SW 1271 (cell line): ENCODE results near the gene MFSD12.

Experiments used
- DNase-seq, 2 experiments: peaks; one replicate each; lab custom pipeline; 2025; lab: John Stamatoyannopoulos, UW

Gene MFSD12

DNA sequence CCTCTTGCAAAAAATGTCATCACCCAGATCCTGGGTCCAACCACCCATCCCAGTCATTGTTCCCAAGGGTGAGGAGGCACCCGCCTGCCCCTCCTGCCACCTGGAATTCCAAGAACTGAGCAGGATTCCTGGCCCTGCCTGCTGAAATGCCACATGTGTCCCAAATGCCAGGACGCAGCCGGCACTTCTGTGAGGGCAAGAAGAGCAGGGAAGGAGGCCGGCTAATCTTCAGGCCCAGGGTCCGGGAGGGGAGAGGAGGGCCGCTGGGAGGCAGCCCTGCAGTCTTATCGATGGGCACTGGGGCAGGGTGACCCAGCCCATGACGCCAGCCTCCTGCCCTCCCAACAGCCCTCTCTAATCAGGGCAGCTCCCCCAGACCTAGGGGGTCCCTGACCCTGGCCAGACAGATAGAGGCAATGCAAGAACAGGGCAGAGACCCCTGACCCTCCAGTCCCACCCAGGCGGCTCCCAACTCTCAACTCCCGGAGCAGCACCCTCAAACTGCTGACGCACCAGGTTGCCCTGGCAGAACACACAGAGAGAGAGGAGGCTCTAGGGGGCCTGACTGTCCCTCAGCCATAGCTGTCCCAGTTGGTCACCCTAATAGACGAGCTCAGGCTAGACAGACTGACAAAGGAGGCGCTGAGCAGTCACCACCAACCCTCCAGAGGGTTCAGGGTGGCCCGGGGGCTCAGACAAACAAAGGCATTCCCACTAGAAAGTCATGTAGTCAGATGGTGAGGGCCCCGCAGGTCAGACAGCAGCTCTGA is 1.5 kb downstream of the MFSD12 start:
- no peak for DNase-seq

GRCh38 chr19:3554254-3555083 is 2.9 kb downstream of the MFSD12 start:
- DNase-seq = no peak

- no peak for DNase-seq
Observed at GRCh38 chr19:3551792-3552095, 5.6 kb downstream of the MFSD12 start.

DNA sequence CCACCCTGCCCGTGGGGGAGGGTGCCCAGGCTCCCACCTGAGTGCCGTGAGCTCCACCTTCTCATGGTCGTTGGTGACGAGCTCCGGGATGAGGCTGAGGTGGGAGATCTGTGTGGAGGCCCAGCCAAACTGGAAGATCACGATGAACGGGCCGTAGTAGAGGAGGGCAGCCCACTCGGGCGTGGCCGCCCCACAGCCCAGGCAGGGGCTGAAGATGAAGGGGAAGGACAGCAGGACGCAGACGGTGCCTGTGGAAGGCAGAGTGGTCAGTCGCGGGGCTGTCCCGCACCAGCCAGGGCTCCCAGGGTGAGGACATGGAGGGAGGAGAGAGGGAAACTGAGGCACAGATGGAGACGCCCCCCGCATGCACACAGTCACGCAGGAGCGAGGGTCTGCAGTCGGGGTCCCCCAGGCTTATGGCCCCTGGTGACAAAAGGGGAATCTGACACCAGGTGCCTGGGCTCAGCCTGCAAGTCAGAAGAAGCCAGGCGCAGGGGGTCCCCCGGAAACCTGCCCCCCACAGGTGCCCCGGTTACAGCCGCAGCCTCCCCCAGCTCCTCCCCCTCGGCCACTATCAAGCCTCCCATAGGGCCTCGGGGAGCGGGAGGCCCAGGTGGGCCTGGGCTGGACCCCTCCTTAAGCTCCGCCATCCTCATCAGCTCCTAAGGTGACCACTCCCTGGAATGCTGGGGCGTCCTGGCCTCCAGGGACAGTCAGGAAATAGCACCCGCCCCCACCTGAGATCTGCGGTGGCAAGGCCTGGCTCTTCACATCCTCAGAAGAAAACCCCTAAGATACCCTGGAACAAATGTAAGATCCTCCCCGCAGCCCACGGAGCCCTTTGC is 6.2 kb downstream of the MFSD12 start:
- DNase-seq = no peak

GRCh38 chr19:3549816-3550215 is 7.6 kb downstream of the MFSD12 start:
- DNase-seq = no peak

GRCh38 chr19:3548606-3549005 is 8.8 kb downstream of the MFSD12 start:
- DNase-seq = no peak

- no peak for DNase-seq
Observed at GRCh38 chr19:3547767-3548282, 9.6 kb downstream of the MFSD12 start.

DNA sequence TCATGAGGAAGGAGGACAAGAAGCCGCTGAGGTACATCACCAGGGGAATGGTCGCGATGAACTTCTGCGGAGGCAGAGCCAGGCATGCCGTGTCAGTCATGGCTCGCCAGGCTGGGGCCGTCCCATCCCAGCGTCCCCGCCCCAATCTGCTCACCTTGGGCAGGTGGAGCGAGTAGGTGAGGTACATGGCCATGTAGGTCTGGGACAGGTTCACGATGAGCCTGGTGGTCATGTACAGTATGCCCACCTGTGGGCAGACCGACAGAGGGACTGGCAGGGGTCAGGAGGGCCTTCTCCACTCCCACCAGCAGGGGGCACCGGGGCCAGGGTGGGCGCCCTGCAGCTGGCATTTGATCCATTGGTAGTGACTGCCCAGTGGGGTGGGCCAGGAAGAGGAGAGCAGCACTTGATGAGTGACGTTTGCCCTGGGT is 10.1 kb downstream of the MFSD12 start:
- no peak for DNase-seq

DNA sequence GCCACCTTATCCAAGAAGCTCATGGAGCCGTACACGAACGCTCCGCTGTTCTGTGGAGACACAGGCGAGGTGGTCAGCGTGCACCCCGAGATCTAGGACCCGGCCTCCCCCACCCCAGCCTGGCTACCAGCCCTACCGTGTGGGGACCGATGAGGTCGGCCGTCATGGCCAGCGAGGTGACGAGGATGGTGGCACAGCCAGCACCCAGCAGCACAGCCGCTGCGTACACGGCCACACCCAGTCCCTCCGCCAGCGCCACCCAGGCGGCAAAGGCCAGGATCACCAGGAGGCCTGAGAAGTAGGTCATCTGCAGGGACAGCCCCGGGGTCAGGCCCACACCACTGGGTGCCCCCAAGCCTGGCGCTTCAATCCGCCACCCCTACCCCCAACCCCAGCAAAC is 11.3 kb downstream of the MFSD12 start:
- DNase-seq = no peak

DNA sequence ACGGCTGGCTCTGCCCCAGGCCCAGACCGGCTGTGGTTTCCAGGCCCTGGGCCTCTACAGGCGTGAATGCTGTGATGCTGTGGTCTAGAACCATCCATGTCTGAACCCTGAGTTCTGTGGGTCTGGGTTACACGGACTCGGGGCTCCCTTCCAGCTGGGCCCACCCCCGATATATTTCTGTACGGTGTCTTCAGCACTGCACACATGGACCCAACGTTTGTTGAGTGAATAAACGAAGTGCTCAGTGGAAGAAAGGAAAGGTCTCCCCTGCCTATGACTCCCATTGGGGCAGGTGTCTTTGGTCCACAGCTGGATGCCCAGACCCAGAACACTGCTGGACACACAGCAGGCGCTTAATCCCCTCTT is 11.7 kb downstream of the MFSD12 start:
- no peak for DNase-seq

- DNase-seq = peak in 1 of 2 experiments; percentile 50
Observed at GRCh38 chr19:3544742-3545668, 12.4 kb downstream of the MFSD12 start.

DNA sequence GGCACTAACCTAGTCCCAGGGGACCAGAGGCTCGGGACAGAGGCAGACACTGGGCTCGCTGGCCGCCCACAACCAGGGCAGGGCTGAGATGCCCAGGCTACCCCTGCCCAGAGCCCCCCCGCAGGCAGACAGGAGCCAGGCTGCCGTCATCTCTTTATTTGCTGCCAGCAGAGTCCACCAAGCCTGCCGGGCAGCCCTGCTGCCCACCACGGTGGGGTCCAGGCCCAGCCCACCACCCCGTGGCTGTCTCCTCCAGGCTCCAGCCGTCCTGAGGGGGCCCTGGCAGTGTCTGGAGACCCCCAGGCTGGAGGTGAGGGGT is 13.4 kb downstream of the MFSD12 start:
- DNase-seq = no peak

DNA sequence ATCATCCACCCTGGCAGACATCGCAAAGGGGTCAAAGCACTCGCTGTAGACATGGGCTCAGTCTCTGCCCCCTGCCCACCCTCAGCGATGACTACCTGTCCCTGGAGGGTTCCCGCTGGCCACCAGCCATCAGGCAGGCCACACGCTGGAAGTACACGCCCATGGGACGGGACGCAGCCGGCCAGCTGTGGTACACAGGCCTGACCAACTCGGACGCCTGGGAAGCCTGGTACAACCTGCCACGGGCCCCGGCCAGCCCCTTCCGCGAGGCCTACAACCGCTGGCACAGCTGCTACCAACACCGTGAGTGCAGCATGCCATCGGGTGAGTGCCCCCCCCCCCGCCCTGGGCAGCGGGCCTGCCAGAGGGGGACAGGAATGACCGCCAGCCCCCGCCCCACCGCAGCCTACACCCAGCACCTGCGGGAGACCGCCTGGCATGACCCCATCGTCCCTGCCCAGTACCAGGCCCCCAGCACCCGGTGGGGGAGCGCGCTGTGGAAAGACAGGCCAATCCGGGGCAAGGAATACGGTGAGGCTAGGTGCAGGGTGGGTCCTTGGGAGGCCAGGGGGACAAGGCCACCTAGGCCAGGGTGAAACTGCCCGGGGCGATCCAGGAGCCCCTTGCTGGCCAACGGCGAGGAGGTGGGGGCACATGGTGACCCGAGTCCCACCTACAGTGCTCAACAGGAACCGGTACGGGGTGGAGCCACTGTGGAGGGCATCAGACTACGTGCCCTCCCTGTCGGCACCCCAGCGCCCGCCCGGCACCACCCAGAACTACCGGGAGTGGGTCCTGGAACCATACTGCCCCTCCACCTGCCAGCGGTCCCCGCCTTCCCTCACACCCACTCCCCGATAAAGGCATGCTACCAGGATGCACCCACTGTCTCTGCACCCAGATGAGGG is 14.0 kb downstream of the MFSD12 start:
- DNase-seq = no peak

DNA sequence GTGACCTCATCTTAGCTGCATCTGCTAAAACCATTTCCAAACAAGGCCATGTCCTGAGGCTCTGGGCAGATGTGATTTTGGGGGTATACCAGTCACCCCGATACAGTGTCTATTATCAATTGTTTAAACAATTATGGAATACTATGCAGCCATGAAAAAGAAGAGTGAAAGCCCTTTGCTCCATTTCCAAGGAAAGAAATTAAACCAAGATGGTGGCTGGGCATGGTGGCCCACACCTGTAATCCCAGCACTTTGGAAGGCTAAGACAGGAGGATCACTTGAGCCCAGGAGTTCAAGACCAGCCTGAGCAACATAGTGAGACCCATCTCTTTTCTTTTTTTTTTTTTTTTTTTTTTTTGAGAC is 17.6 kb downstream of the MFSD12 start:
- no peak for DNase-seq

DNA sequence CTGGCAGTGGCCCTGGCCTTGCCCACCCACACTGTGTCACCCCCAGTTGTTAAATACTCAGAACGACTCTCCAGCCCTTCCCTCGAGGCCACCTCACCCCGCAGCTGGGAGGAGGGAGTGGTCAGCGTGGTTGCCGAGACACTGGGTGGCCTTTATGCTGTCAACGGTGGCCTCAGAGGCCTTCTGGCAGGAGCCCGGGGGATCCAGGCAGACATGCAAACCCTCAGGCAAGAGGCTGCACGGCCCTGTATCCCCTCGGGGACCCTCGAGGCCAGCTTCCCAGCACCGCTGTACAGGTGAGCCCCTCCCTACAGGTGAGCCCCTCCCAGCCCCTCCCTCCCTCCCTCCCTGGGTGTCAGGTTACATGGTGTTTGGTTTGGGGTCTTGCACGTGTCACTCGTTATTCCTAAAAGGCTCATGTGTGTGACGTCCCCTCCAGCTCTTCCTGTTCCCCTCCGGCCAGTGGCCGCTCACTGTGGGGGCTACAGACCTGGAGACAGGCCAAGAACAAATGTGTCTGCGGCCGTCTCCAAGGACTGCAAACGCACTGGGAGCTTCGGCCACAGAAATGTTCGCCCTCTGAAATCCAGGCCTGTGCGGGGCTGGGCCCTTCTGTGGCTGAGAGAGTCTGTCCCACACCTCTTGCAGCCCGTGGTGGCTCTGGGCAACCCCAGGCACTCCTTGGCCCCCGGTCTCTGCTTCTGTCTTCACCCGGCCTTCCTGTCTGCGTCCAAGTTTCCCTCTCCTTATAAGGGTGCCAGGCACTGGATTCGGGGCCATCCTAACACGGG is 18.2 kb downstream of the MFSD12 start, which contains the start of gene TEKTIP1:
Gene TEKTIP1, plus strand, starts transcription at position 210 of the 791 bp plus-strand sequence. Its CDS starts 4 bp downstream, at position 214.
- DNase-seq = peak in 1 of 2 experiments; percentile 14

GRCh38 chr19:3538258-3538929 is 19.0 kb downstream of the MFSD12 start:
- DNase-seq = no peak

DNA sequence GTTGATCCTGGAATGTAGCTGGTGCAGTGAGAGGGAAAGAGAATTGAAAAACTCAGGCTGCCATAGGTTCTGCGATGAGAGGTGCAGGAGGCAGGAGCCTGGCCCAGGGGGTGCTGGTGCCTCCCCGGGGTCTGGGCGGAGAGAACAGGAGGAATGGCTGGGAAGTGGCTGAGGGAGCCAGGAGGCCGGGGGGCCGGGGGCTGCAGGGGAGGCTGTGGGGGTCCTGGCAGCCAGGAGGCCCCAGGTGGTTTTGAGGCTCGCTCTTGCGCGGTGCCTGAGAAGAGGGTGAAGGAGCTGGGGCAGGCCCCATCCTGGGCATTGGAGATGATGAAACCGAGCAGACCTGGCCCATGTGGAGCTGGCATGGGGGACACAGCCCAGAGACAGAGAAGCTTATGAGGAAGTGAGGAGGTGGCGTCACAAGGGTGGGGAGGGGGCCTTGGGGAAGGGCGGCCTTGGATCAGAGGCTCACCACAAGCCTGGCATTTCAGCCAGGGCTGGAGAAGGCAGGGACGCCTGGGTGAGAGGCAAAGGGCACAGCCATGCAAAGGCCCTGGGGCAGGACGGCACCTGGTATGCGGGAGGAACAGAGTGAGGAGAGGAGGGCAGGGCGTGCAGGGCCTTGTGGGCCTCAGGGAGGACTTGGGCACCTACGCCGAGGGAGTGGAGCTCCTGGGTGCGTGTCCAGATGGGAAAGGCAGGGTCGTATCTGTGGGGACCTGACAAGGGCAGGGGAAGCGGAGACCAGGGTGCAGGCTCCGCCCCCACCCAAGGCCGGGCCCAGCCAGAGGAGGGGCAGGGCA is 19.7 kb downstream of the MFSD12 start:
- no peak for DNase-seq

DNA sequence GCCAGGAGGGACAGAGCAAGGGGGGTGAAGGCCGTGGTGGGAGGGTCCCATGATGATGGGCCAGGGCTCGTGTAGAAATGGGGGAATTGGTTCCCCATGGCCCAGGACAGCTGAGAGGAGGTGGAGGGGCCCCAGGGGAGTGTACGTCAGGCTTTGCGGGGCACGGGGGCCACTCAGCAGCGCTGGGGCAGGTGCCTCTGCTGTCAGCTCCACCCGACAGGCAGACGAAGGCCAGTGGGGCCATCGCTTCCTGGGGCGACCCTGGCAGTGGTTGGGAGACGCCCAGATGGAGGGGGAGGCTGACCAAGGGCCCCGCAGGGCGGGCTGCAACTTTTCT is 20.3 kb downstream of the MFSD12 start:
- DNase-seq = no peak
